NAMALWA (cell line): ENCODE measurements around the gene IFIT1B.
"Not testable (repeated sequence)": the region's sequence is repeated elsewhere in the genome, so short reads cannot be mapped to it uniquely, and the experiment has no call there.

Experiments
- DNase-seq: peaks from one replicate; pipeline ENCODE4 v3.0.0-alpha.2; 2015; ENCODE audit warnings: low spot score

IFIT1B gene

GRCh38 chr10:89348481-89348880 is 29.4 kb upstream of the IFIT1B start:
- peak; percentile 14 for DNase-seq

GRCh38 chr10:89348975-89349374 is 28.9 kb upstream of the IFIT1B start:
- DNase-seq: no peak

- not testable (repeated sequence) for DNase-seq
These were observed 27.1 kb upstream of the IFIT1B start for GRCh38 chr10:89350631-89351315.

GRCh38 chr10:89351412-89351779 is 26.5 kb upstream of the IFIT1B start:
- no peak for DNase-seq

GRCh38 chr10:89351780-89352597 is 25.9 kb upstream of the IFIT1B start:
- no peak for DNase-seq

- DNase-seq: no peak
These were observed 25.1 kb upstream of the IFIT1B start for GRCh38 chr10:89352802-89353201.

GRCh38 chr10:89355394-89355931 is 22.4 kb upstream of the IFIT1B start:
- no peak for DNase-seq

- DNase-seq: no peak
These were observed 20.8 kb upstream of the IFIT1B start for GRCh38 chr10:89357096-89357495.

GRCh38 chr10:89357975-89358374 is 19.9 kb upstream of the IFIT1B start:
- no peak for DNase-seq

GRCh38 chr10:89360157-89360556 is 17.7 kb upstream of the IFIT1B start:
- DNase-seq: no peak

GRCh38 chr10:89362929-89363328 is 14.9 kb upstream of the IFIT1B start:
- DNase-seq: no peak

- no peak for DNase-seq
These were observed 14.0 kb upstream of the IFIT1B start for GRCh38 chr10:89363729-89364442.

- DNase-seq: no peak
These were observed 13.3 kb upstream of the IFIT1B start for GRCh38 chr10:89364531-89364930.

GRCh38 chr10:89367529-89367928 is 10.3 kb upstream of the IFIT1B start:
- no peak for DNase-seq

GRCh38 chr10:89368129-89368528 is 9.7 kb upstream of the IFIT1B start:
- no peak for DNase-seq

- DNase-seq: peak; percentile 39
These were observed 8.4 kb upstream of the IFIT1B start for GRCh38 chr10:89369156-89370105.

GRCh38 chr10:89371079-89371478 is 6.8 kb upstream of the IFIT1B start:
- DNase-seq: no peak

GRCh38 chr10:89371987-89372386 is 5.9 kb upstream of the IFIT1B start:
- DNase-seq: no peak

GRCh38 chr10:89373916-89374711 is 3.7 kb upstream of the IFIT1B start:
- DNase-seq: no peak

- DNase-seq: no peak
These were observed 3.1 kb upstream of the IFIT1B start for GRCh38 chr10:89374713-89375141.

GRCh38 chr10:89379103-89379502 is 1.2 kb downstream of the IFIT1B start:
- no peak for DNase-seq
